ENCODE results near the gene SFMBT1. TPM values are rescaled to one million over a fixed set of nuclear protein-coding genes. Genes with fewer than 3 reads are reported as not detected.

Gene SFMBT1
- total and polyA plus RNA-seq, 2 of the 4 experiments (the other 2 are of a cell fraction): 1.0 to 1.8 TPM

GRCh38 chr3:52920841-52921240, 125.0 kb downstream of the SFMBT1 start:
- no peak overlapping the region for H3K18ac ChIP-seq (ENCODE audit: low read depth, low read length)
- H2BK120ac ChIP-seq (ENCODE audit: low read depth, low read length): no peak overlapping the region
- H2AFZ ChIP-seq (replicated peaks; ENCODE audit: low read length, poor library complexity): no peak overlapping the region
- DNase-seq (no peak), ATAC-seq (ENCODE audit: low read depth) (no peak)
- dilution Hi-C loops (cut with HindIII; ENCODE audit: low sequenced_read_pairs, unreplicated experiment) (no loop called here), intact Hi-C loops (cut with micrococcal nuclease) (no loop called here), in situ Hi-C loops (cut with MboI; ENCODE audit: low sequenced_read_pairs) (no loop called here)
- no peak overlapping the region for H3K4ac ChIP-seq (ENCODE audit: low read depth, low read length)
- H2BK20ac ChIP-seq (ENCODE audit: low read depth, low read length): no peak overlapping the region
- no peaks in the 10 kb centered on the region for H3K9me1 ChIP-seq (ENCODE audit: insufficient read depth, low read length)
- no peaks in the 10 kb centered on the region for H3K27me3 ChIP-seq (ENCODE audit: control insufficient read depth, insufficient read depth, low read length)
- H3K56ac ChIP-seq (ENCODE audit: extremely low read depth, insufficient read depth, low read length): no peak overlapping the region
- H2AK5ac ChIP-seq (ENCODE audit: low read depth, low read length): no peak overlapping the region
- no peak overlapping the region for H3K9ac ChIP-seq (ENCODE audit: low read depth, low read length)
- no peak overlapping the region for H4K8ac ChIP-seq (ENCODE audit: low read depth in 2 of 2, low read length in 2 of 2)
- no peak overlapping the region for H4K5ac ChIP-seq (ENCODE audit: low read depth, low read length)
- H3K27ac ChIP-seq (ENCODE audit: insufficient read depth, low read length): no peak overlapping the region
- CTCF ChIA-PET: interaction anchor here (0.6 kb wide), 1 partner anchor 473 kb away, joined by 3 read pairs; no protein-coding TSS in a partner anchor
- no peak overlapping the region for H3K4me2 ChIP-seq (ENCODE audit: low read depth, low read length)
- no peaks in the 10 kb centered on the region for H3K36me3 ChIP-seq (ENCODE audit: control insufficient read depth, insufficient read depth, low read length)
- POLR2A ChIA-PET (ENCODE audit: unreplicated experiment): no interaction called here
- no peak overlapping the region for H2BK5ac ChIP-seq (ENCODE audit: low read depth, low read length, poor library complexity, severe bottlenecking)
- no peaks in the 10 kb centered on the region for H3K4me1 ChIP-seq (ENCODE audit: control insufficient read depth, insufficient read depth, low read length)
- H3K4me3 ChIP-seq (ENCODE audit: insufficient read depth, low read depth, low read length): no peak overlapping the region
- no peak overlapping the region for H2BK15ac ChIP-seq (ENCODE audit: low read depth, low read length)
- no peak overlapping the region for H4K91ac ChIP-seq (ENCODE audit: insufficient read depth, low read depth, low read length)
- TF ChIP-seq RAD21 (IDR thresholded peaks at IDR 0.05; ENCODE audit: low read length): no peak
- TF ChIP-seq RFX5 (IDR thresholded peaks at IDR 0.05; ENCODE audit: low read depth, low read length): no peak
- TF ChIP-seq CTCF (conservative IDR thresholded peaks at IDR 0.05; ENCODE audit: low read depth, low read length): no peak
- TF ChIP-seq ELK1 (IDR thresholded peaks at IDR 0.05; ENCODE audit: borderline replicate concordance, low read depth, low read length): no peak
- TF ChIP-seq POLR2A (IDR thresholded peaks at IDR 0.05; ENCODE audit: low read depth, low read length): no peak
- TF ChIP-seq MAZ (IDR thresholded peaks at IDR 0.05; ENCODE audit: borderline replicate concordance, low read depth, low read length): no peak
- TF ChIP-seq FOS (IDR thresholded peaks at IDR 0.05; ENCODE audit: low read depth, low read length): no peak
- no peaks in the 10 kb centered on the region for H3K9me3 ChIP-seq (ENCODE audit: control insufficient read depth, insufficient read depth, low read length)
- no peak overlapping the region for H3K14ac ChIP-seq (replicated peaks; ENCODE audit: low read depth, low read length)
- no peaks in the 10 kb centered on the region for H3K79me1 ChIP-seq (ENCODE audit: low read depth in 1 of 2, low read length in 2 of 2)
- WGBS, 2 experiments (ENCODE audit: extremely low coverage in 2 of 2, insufficient read length in 1 of 2): 80% methylated on average over 1 of the region's 2 CpGs; no CpG with 5 or more reads in 1 of the 2 experiments
- no peaks in the 10 kb centered on the region for H4K20me1 ChIP-seq (ENCODE audit: insufficient read depth, low read length)
- H3K23ac ChIP-seq (ENCODE audit: low read depth, low read length): no peak overlapping the region
- no TSS peak for BruUV-seq (replicated peaks)
- H2AK9ac ChIP-seq (replicated peaks; ENCODE audit: low read depth, low read length, poor library complexity): no peak overlapping the region

Data from IMR-90 (cell line).